Mucosa of descending colon (tissue), 3 donors: ENCODE results near the gene RNF181. TPM values are rescaled to one million over a fixed set of nuclear protein-coding genes. Genes with fewer than 3 reads are reported as not detected.

ENCODE experiments used
- ATAC-seq: fragments of 200-7000 bp; cut with Tn5 transposase; one replicate; pipeline ENCODE4 v1.9.1; 2020; ENCODE audit warnings: mild to moderate bottlenecking, moderate library complexity
- DNase-seq, 3 donors: peaks; one replicate each; pipeline ENCODE4 v3.0.0-alpha.2; 2020
- H3K36me3 ChIP-seq: fragments of 200-600 bp; one replicate; pipeline ENCODE4 v1.8.0; 2021; ENCODE audit warnings: low read depth, mild to moderate bottlenecking
- H3K4me1 ChIP-seq: fragments of 200-600 bp; one replicate; pipeline ENCODE4 v1.8.0; 2021; ENCODE audit warnings: low read depth, mild to moderate bottlenecking
- H3K4me3 ChIP-seq: fragments of 200-600 bp; one replicate; pipeline ENCODE4 v1.8.0; 2021; ENCODE audit warnings: mild to moderate bottlenecking
- H3K9me3 ChIP-seq: fragments of 200-600 bp; one replicate; pipeline ENCODE4 v1.8.0; 2021; ENCODE audit warnings: mild to moderate bottlenecking
- CTCF ChIP-seq: fragments of 200-600 bp; IDR thresholded peaks from one replicate; pipeline ENCODE4 v1.8.0; 2022; ENCODE audit warnings: antibody characterized with exemption, mild to moderate bottlenecking
- intact Hi-C, 2 donors: fragments of 100-400 bp; cut with DNase I in 1 of 2; cut with micrococcal nuclease in 1 of 2; formaldehyde crosslinking; loops; one replicate each; pipeline versions ENCODE4 v1.11.0 to v1.11.1; 2022; cut with DNase I, micrococcal nuclease
- total RNA-seq, 3 donors: library from RNA; stranded (reverse); fragmentation: NEBNext Ultra II Directional in 2 of 3; extraction: Animal tissue kit (Norgen Biotek cat#: 25700) in 2 of 3; gene quantifications; one replicate each; pipeline versions ENCODE4 v1.2.1 to v1.2.4, GENCODE V29; 2021 to 2023
- donor health status: DM: no; HTN: no; CAD: no; lungs with moderate emphysema.
- donor health status: DM: no; HTN: no; CAD: no.
- donor health status: DM: no; HTN: yes; CAD: no.

Gene RNF181
- total RNA-seq, 3 donors from 2014 or later = 73.7 to 89.5 (median 80.8) TPM

GRCh38 chr2:85578243-85579180 lies 17.0 kb upstream of the RNF181 start:
- Histone ChIP-seq H3K4me3 (peak overlapping the region; percentile 37), H3K4me1 (peaks cover 20% of the 10 kb centered on the region), H3K36me3 (no peaks in the 10 kb centered on the region), H3K9me3 (no peaks in the 10 kb centered on the region)
- peak; percentile 57 to 80 (median 68) for DNase-seq
- ATAC-seq = peak; percentile 57
- intact Hi-C loops = no loop called here
- TF ChIP-seq CTCF = no peak

GRCh38 chr2:85579266-85579935 lies 16.1 kb upstream of the RNF181 start:
- TF ChIP-seq CTCF = no peak
- no peaks in the 10 kb centered on the region for H3K9me3 ChIP-seq
- ATAC-seq (no peak), DNase-seq (peak in 1 of 3 donors; percentile 41)
- no peaks in the 10 kb centered on the region for H3K36me3 ChIP-seq
- peaks cover 23% of the 10 kb centered on the region for H3K4me1 ChIP-seq
- no peak overlapping the region for H3K4me3 ChIP-seq
- intact Hi-C loops = no loop called here

GRCh38 chr2:85580206-85580605 lies 15.3 kb upstream of the RNF181 start:
- DNase-seq = peak in 2 of 3 donors; percentile 15 to 39
- H3K4me3 ChIP-seq = no peak overlapping the region
- H3K36me3 ChIP-seq = no peaks in the 10 kb centered on the region
- H3K9me3 ChIP-seq = no peaks in the 10 kb centered on the region
- TF ChIP-seq CTCF = no peak
- no peak for ATAC-seq
- peaks cover 28% of the 10 kb centered on the region for H3K4me1 ChIP-seq
- intact Hi-C loops = no loop called here

- intact Hi-C loops = no loop called here
- no peak for DNase-seq
- no peak for TF ChIP-seq CTCF
- Histone ChIP-seq H3K36me3 (no peaks in the 10 kb centered on the region), H3K4me1 (peaks cover 31% of the 10 kb centered on the region), H3K4me3 (no peak overlapping the region), H3K9me3 (no peaks in the 10 kb centered on the region)
- no peak for ATAC-seq
Observed at GRCh38 chr2:85582492-85582891, 13.1 kb upstream of the RNF181 start.

GRCh38 chr2:85583667-85584353 lies 11.7 kb upstream of the RNF181 start:
- ATAC-seq (no peak), DNase-seq (peak in 1 of 3 donors; percentile 74)
- Histone ChIP-seq H3K4me1 (peaks cover 30% of the 10 kb centered on the region), H3K4me3 (peak overlapping the region; percentile 19), H3K36me3 (no peaks in the 10 kb centered on the region), H3K9me3 (no peaks in the 10 kb centered on the region)
- intact Hi-C loops = no loop called here
- no peak for TF ChIP-seq CTCF
